ENCODE measurements around the gene PDE4D. TPM values are rescaled to one million over a fixed set of nuclear protein-coding genes. Genes with fewer than 3 reads are reported as not detected.

The PDE4D gene
- polyA plus RNA-seq, 1 donor (not counting 4 experiments of a cell fraction or from before 2014, with no cell fraction given): 3.6 TPM

DNA sequence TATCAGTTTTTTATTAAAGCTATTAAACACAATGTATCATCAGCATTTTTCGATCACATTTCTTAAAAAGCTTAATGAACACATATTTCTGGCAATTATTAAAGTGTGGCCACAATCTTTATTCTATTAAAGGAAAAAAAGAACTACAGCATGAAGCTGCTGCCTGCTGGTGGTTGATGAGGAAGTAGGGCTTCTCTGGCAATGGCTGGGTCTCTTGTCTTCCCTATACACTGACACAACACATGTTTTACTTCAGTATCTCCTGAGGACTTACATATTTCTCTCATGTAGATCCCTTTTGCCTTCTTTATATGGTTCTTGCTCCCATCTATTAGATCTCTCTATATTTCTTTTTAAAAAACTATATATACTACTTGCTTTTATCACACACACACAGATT lies 719.9 kb downstream of the PDE4D start:
- Histone ChIP-seq H3K4me2 (ENCODE audit: control insufficient read depth, extremely low read depth, insufficient read depth, low read depth, low read length) (no peak overlapping the region), H3K27me3 (ENCODE audit: control insufficient read depth, extremely low read depth, insufficient read depth, low read length) (no peaks in the 10 kb centered on the region), H3K27ac (ENCODE audit: control insufficient read depth, insufficient read depth, low read length) (no peak overlapping the region), H3K4me1 (ENCODE audit: control insufficient read depth, extremely low read depth, insufficient read depth, low read length) (no peaks in the 10 kb centered on the region), H4K20me1 (ENCODE audit: control insufficient read depth, extremely low read depth, insufficient read depth, low read length) (no peaks in the 10 kb centered on the region), H3K9me3 (ENCODE audit: control insufficient read depth, low read depth, low read length) (no peaks in the 10 kb centered on the region), H3K36me3 (ENCODE audit: control insufficient read depth in 2 of 2, extremely low read depth in 1 of 2, insufficient read depth in 2 of 2, low read length in 2 of 2) (no peaks in the 10 kb centered on the region), H3K9me1 (ENCODE audit: control insufficient read depth, extremely low read depth, insufficient read depth, low read length) (no peaks in the 10 kb centered on the region), H3K9ac (ENCODE audit: control insufficient read depth, extremely low read depth, insufficient read depth, low read length) (no peak overlapping the region), H2AFZ (ENCODE audit: control insufficient read depth, low read length) (no peak overlapping the region), H3K79me2 (ENCODE audit: control insufficient read depth, insufficient read depth, low read length) (no peaks in the 10 kb centered on the region), H3K4me3 (ENCODE audit: control insufficient read depth in 2 of 3, extremely low read depth in 1 of 3, insufficient read depth in 2 of 3, low read depth in 1 of 3, low read length in 3 of 3) (no peak overlapping the region)
- dilution Hi-C loops (cut with MboI; ENCODE audit: extremely low pct_ligation_motif_present, low sequenced_read_pairs): no loop called here
- FAIRE-seq (no peak), DNase-seq (ENCODE audit: low read depth, low spot score) (no peak)
- TF ChIP-seq, protein P1, sequence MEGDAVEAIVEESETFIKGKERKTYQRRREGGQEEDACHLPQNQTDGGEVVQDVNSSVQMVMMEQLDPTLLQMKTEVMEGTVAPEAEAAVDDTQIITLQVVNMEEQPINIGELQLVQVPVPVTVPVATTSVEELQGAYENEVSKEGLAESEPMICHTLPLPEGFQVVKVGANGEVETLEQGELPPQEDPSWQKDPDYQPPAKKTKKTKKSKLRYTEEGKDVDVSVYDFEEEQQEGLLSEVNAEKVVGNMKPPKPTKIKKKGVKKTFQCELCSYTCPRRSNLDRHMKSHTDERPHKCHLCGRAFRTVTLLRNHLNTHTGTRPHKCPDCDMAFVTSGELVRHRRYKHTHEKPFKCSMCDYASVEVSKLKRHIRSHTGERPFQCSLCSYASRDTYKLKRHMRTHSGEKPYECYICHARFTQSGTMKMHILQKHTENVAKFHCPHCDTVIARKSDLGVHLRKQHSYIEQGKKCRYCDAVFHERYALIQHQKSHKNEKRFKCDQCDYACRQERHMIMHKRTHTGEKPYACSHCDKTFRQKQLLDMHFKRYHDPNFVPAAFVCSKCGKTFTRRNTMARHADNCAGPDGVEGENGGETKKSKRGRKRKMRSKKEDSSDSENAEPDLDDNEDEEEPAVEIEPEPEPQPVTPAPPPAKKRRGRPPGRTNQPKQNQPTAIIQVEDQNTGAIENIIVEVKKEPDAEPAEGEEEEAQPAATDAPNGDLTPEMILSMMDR (optimal IDR thresholded peaks at IDR 0.05 in 1 of 3, IDR thresholded peaks at IDR 0.05 in 1 of 3, conservative IDR thresholded peaks at IDR 0.05 in 1 of 3; ENCODE audit: extremely low read depth in 1 of 3, insufficient read depth in 2 of 3, low read length in 3 of 3): no peak
- no peak for TF ChIP-seq EZH2 (IDR thresholded peaks at IDR 0.05; ENCODE audit: low read length)

DNA sequence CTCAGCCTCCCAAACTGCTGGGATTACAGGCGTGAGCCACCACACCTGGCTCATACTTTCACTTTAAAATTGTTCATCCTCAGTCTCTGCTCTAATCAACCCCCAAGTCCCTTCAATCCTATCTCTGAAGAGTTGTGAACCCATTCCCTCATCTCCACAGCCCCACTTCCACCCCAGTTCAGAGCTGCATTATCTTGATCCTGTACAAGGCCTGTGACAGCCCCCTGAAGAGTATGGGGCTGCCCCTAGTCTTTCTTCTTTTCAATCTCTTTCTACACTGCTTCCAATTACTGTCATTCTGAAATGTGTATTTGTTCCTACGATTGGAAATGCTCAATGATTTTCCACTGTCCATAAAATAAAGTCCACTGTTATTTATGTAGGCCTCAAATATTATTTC lies 722.4 kb downstream of the PDE4D start:
- dilution Hi-C loops (cut with MboI; ENCODE audit: extremely low pct_ligation_motif_present, low sequenced_read_pairs): no loop called here
- TF ChIP-seq, protein P1 (optimal IDR thresholded peaks at IDR 0.05 in 1 of 3, IDR thresholded peaks at IDR 0.05 in 1 of 3, conservative IDR thresholded peaks at IDR 0.05 in 1 of 3; ENCODE audit: extremely low read depth in 1 of 3, insufficient read depth in 2 of 3, low read length in 3 of 3): no peak
- TF ChIP-seq EZH2 (IDR thresholded peaks at IDR 0.05; ENCODE audit: low read length): no peak
- Histone ChIP-seq H3K27me3 (ENCODE audit: control insufficient read depth, extremely low read depth, insufficient read depth, low read length) (no peaks in the 10 kb centered on the region), H3K4me2 (ENCODE audit: control insufficient read depth, extremely low read depth, insufficient read depth, low read depth, low read length) (no peak overlapping the region), H3K27ac (ENCODE audit: control insufficient read depth, insufficient read depth, low read length) (no peak overlapping the region), H3K4me3 (ENCODE audit: control insufficient read depth in 2 of 3, extremely low read depth in 1 of 3, insufficient read depth in 2 of 3, low read depth in 1 of 3, low read length in 3 of 3) (no peak overlapping the region), H3K4me1 (ENCODE audit: control insufficient read depth, extremely low read depth, insufficient read depth, low read length) (no peaks in the 10 kb centered on the region), H3K79me2 (ENCODE audit: control insufficient read depth, insufficient read depth, low read length) (no peaks in the 10 kb centered on the region), H2AFZ (ENCODE audit: control insufficient read depth, low read length) (no peak overlapping the region), H3K9ac (ENCODE audit: control insufficient read depth, extremely low read depth, insufficient read depth, low read length) (no peak overlapping the region), H3K9me3 (ENCODE audit: control insufficient read depth, low read depth, low read length) (no peaks in the 10 kb centered on the region), H3K36me3 (ENCODE audit: control insufficient read depth in 2 of 2, extremely low read depth in 1 of 2, insufficient read depth in 2 of 2, low read length in 2 of 2) (no peaks in the 10 kb centered on the region), H3K9me1 (ENCODE audit: control insufficient read depth, extremely low read depth, insufficient read depth, low read length) (no peaks in the 10 kb centered on the region), H4K20me1 (ENCODE audit: control insufficient read depth, extremely low read depth, insufficient read depth, low read length) (no peaks in the 10 kb centered on the region)
- FAIRE-seq (no peak), DNase-seq (ENCODE audit: low read depth, low spot score) (no peak)
